LNCAP (cell line): Measurements from ENCODE around the gene KCNK4.

Experiments used
- CTCF ChIP-seq: fragments of 450-650 bp; IDR thresholded peaks from 2 replicates; pipeline ENCODE4 v1.5.1; 2017; ENCODE audit warnings: mild to moderate bottlenecking

The KCNK4 gene

GRCh38 chr11:64349025-64349387 is 57.9 kb downstream of the KCNK4 start:
- no peak for TF ChIP-seq CTCF

- no peak for TF ChIP-seq CTCF
Observed at GRCh38 chr11:64349404-64349803, 58.3 kb downstream of the KCNK4 start.
